ENCODE measurements around the gene SLC45A2. TPM values are rescaled to one million over a fixed set of nuclear protein-coding genes. Genes with fewer than 3 reads are reported as not detected.

Gene SLC45A2
- under 0.01 TPM in 1 of 2 replicates, not detected in the other for total RNA-seq

GRCh38 chr5:33984671-33985124 lies at the start of gene SLC45A2:
Gene SLC45A2, minus strand, starts transcription at chr5:33984693. Its CDS starts 110 bp downstream, at chr5:33984583.

GRCh38 chr5:34007621-34008600 lies 23.4 kb upstream of the SLC45A2 start, which contains the start of gene AMACR:
Gene AMACR, minus strand, starts transcription at chr5:34008050. Its CDS starts 31 bp downstream, at chr5:34008019.

GRCh38 chr5:33936381-33937016 lies 48.0 kb downstream of the SLC45A2 start, which contains the start of gene RXFP3:
Gene RXFP3, plus strand, starts transcription at chr5:33936386. Its CDS starts 355 bp downstream, at chr5:33936741.

Other genes with a start within 250 kb of the SLC45A2 start
- 73.0 and 179 TPM in 2 replicates for gene ADAMTS12, start 92.7 kb downstream of the SLC45A2 start, total RNA-seq
- gene RXFP3, start 48.3 kb downstream of the SLC45A2 start, total RNA-seq = 0.23 TPM in 1 of 2 replicates, not detected in the other
- 8.6 and 9.9 TPM in 2 replicates for gene AMACR, start 23.4 kb upstream of the SLC45A2 start, total RNA-seq
- gene C1QTNF3, start 58.5 kb upstream of the SLC45A2 start, total RNA-seq = 0.30 and 0.60 TPM in 2 replicates